AG04450 (cell line): ENCODE results near the gene ELK1. TPM values are rescaled to one million over a fixed set of nuclear protein-coding genes. Genes with fewer than 3 reads are reported as not detected.

Experiments
- CTCF ChIA-PET: fragments of 300-600, 350-600 bp; formaldehyde crosslinking; extraction: SDS; loops from one replicate; lab custom pipeline; 2022; ENCODE audit warnings: antibody characterized with exemption, inconsistent platforms; lab: Charles Lee
- POLR2A ChIA-PET: fragments of 350-600 bp; formaldehyde crosslinking; extraction: SDS; loops from one replicate; lab custom pipeline; 2021; ENCODE audit warnings: antibody characterized with exemption, inconsistent platforms; lab: Yijun Ruan, JAX
- DNase-seq: peaks from one replicate; pipeline ENCODE4 v3.0.0-alpha.2; 2011; ENCODE audit warnings: low read depth, low spot score
- H3K27ac ChIP-seq: one replicate; pipeline ENCODE4 v1.5.1; 2012; ENCODE audit warnings: low read depth, low read length, control low read depth
- H3K27me3 ChIP-seq: one replicate; pipeline ENCODE4 v1.6.0; 2012; ENCODE audit warnings: low read length; ENCODE audit not compliant: control insufficient read depth, insufficient read depth
- H3K4me3 ChIP-seq: 2 replicates; pipeline ENCODE4 v1.5.1; 2011; ENCODE audit warnings: mild to moderate bottlenecking, low read depth, low read length, control low read depth
- H3K9me3 ChIP-seq: 2 replicates; pipeline ENCODE4 v1.5.1; 2012; ENCODE audit warnings: low read length; ENCODE audit not compliant: control insufficient read depth, insufficient read depth
- polyA plus RNA-seq: library from polyadenylated mRNA; depleted of rRNA; stranded (reverse); fragments of >200 nt; gene quantifications from 2 replicates; pipeline ENCODE4 v1.2.3, GENCODE V29; 2011
- TF ChIP-seq, protein P1 (sequence below): IDR thresholded peaks from 2 replicates; pipeline ENCODE4 v1.5.1; 2011; ENCODE audit warnings: low read depth, low read length, control low read depth, inconsistent platforms

Gene ELK1
- polyA plus RNA-seq, 1 experiment, result 22.4 TPM

DNA sequence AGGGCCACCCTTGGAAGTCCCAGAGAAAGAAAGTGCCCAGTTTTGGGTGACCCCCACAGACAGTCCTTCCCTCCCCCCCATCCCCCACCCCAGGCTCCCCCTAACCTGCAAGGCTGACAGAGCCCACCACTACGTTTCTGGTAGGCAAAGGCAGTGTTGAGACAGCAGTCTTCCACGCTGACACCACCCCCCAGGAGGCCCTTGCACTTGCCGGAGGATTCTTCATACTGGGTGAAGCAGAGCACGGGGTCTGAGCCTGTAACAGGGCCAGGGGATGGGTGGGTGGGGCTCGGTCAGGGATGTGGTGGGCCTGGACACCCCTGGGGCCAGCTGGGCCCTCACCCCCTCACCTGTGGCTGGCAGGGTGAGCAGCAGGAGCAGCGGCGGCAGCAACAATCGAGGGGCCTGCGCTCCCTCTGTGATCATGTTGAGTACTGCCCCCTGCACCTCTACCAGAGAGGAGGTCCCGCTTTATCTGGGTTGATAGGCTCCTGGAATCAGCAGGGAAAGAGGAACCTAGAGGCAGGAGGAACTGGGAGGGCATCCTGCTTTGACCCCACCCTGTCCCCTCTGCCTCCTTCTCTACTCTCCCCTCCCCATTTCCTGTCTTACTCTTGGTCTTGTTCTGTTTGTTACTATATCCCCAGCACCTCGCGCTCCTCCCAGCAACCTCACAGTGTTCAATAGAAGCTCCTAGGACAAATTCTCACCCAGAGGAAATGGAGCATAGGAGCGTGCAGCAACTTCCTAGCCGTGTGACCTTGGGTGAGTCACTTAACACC, 20.8 kb downstream of the ELK1 start, which contains the start of gene CFP:
TSS of gene CFP (minus strand) at position 512 of the 782 bp plus-strand sequence. CDS start at position 426, 86 bp downstream.
- no peaks in the 10 kb centered on the region for H3K27me3 ChIP-seq
- no peak within 1 kb of the TSS for H3K27ac ChIP-seq
- TF ChIP-seq, protein P1, sequence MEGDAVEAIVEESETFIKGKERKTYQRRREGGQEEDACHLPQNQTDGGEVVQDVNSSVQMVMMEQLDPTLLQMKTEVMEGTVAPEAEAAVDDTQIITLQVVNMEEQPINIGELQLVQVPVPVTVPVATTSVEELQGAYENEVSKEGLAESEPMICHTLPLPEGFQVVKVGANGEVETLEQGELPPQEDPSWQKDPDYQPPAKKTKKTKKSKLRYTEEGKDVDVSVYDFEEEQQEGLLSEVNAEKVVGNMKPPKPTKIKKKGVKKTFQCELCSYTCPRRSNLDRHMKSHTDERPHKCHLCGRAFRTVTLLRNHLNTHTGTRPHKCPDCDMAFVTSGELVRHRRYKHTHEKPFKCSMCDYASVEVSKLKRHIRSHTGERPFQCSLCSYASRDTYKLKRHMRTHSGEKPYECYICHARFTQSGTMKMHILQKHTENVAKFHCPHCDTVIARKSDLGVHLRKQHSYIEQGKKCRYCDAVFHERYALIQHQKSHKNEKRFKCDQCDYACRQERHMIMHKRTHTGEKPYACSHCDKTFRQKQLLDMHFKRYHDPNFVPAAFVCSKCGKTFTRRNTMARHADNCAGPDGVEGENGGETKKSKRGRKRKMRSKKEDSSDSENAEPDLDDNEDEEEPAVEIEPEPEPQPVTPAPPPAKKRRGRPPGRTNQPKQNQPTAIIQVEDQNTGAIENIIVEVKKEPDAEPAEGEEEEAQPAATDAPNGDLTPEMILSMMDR, result no peak
- no peak for DNase-seq
- no peak within 1 kb of the TSS for H3K4me3 ChIP-seq
- H3K9me3 ChIP-seq, result no peaks in the 10 kb centered on the region
- ChIA-PET POLR2A (no interaction called here), CTCF (interaction anchor here (0.7 to 1.3 kb wide), 2 partner anchors 14 to 398 kb away, joined by 3 to 7 read pairs; no protein-coding TSS in a partner anchor)

DNA sequence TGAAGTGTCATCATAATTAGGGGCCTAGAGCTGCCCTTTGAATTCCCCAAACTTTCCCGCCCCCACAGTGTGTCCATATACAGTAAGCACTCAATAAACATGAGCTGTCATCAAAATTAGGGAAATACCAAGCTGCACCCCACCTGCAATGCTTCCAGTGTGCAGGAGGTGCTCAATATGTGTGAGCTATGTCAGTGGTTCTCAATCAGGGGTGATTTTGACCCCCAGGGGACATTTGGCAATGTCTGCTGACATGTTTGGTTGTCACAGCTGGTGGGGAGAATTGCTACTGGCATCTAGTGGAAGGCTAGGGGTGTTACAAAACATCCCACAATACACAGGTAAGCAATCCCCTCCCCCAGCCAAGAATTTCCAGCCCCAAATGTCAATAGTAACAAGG, 21.4 kb downstream of the ELK1 start:
- Histone ChIP-seq H3K4me3 (no peak overlapping the region), H3K27ac (no peak overlapping the region), H3K9me3 (no peaks in the 10 kb centered on the region), H3K27me3 (no peaks in the 10 kb centered on the region)
- no peak for DNase-seq
- POLR2A ChIA-PET, result no interaction called here
- CTCF ChIA-PET, result interaction anchor here (1.3 kb wide), 1 partner anchor 15 kb away, joined by 7 read pairs; no protein-coding TSS in a partner anchor
- TF ChIP-seq, protein P1, result no peak

DNA sequence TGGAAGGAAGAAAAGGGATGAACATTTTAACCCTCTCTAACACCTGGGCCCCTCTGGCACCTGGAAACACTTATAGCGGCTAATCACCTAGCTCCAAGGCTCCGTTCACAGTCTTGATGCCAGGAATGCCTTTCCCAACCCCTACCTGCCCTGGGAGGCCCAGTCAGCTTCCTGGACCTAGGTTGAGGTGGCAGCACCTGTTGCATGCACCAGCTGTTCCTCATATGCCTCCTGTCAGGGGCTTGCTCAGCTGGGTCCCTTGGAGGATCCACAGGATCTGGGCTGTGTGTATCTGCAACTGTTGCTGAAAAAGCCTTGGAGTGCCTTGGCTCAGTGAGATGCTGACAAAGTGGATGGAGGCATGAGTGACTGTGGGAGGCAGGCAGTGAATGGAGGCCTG, 25.0 kb downstream of the ELK1 start:
- ChIA-PET POLR2A (interaction anchor here (0.6 kb wide), 1 partner anchor 43 kb away, joined by 4 read pairs; the partner anchor contains the start of gene TIMP1), CTCF (interaction anchor here (1.8 kb wide), 1 partner anchor 19 kb away, joined by 12 read pairs; no protein-coding TSS in a partner anchor)
- TF ChIP-seq, protein P1, result no peak

DNA sequence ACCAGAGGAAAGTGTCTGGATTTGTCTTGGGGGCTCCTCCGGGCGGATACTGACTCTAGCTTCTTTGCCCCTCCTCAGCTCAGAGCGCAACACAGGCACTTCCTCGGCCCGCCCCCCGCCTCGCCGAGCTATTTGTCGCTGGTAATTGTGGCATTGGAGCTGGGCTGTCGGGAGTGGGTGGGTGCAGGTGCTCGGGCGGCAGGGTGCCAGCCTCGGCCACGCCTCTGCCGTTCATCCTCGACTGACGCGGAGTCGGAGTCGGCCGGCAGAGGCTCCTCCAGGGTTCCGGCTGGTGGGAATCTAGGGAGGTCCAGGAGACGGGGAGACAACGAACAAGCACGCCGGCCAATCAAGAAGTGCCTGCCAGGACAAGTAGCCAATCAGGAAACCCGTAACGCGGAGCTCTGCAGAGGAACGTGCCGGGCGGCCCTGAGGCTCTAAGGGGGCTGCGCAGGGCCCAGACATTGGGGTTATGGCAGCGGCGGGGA, 26.8 kb downstream of the ELK1 start:
- Histone ChIP-seq H3K27ac (no peak overlapping the region), H3K27me3 (no peaks in the 10 kb centered on the region), H3K4me3 (peak overlapping the region; percentile 53), H3K9me3 (no peaks in the 10 kb centered on the region)
- peak; percentile 32 for DNase-seq
- ChIA-PET POLR2A (interaction anchor here (1.0 to 1.1 kb wide), 2 partner anchors 25 to 42 kb away, joined by 3 read pairs; partner anchors contain the start of gene TIMP1), CTCF (interaction anchor here (0.6 to 1.8 kb wide), 2 partner anchors 20 to 21 kb away, joined by 3 to 12 read pairs; no protein-coding TSS in a partner anchor)
- TF ChIP-seq, protein P1, result no peak

More for the DNA sequence above, 25.0 kb downstream of the ELK1 start:
- Histone ChIP-seq H3K9me3 (no peaks in the 10 kb centered on the region), H3K27ac (no peak overlapping the region), H3K4me3 (no peak overlapping the region), H3K27me3 (no peaks in the 10 kb centered on the region)
- no peak for DNase-seq

DNA sequence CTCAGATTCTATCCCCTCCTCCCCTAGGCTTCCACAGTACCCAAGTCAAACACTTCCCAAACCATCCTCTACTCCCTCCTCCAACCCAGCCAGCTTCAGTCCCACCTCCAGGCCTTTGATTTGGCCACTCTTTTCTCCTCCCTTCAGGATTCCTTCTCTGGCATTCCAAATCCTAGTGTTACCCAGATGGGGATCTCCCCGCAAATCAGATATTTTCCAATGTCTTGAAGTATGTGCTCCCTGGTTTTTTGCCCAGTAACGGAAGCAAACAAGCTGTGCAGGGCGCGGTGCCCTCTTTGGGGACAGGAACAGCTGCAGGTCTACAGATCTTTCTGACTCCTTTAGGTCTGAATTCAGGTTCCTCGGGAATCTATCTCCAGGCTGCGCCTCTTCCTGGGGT, 28.5 kb downstream of the ELK1 start:
- no peak overlapping the region for H3K27ac ChIP-seq
- POLR2A ChIA-PET, result no interaction called here
- TF ChIP-seq, protein P1, result no peak
- CTCF ChIA-PET, result no interaction called here
- H3K9me3 ChIP-seq, result no peaks in the 10 kb centered on the region
- no peaks in the 10 kb centered on the region for H3K27me3 ChIP-seq
- DNase-seq, result no peak
- no peak overlapping the region for H3K4me3 ChIP-seq
